Measurements from ENCODE around the gene FKBP5.
"Not testable (repeated sequence)": the region's sequence is repeated elsewhere in the genome, so short reads cannot be mapped to it uniquely, and the experiment has no call there.

The FKBP5 gene

DNA sequence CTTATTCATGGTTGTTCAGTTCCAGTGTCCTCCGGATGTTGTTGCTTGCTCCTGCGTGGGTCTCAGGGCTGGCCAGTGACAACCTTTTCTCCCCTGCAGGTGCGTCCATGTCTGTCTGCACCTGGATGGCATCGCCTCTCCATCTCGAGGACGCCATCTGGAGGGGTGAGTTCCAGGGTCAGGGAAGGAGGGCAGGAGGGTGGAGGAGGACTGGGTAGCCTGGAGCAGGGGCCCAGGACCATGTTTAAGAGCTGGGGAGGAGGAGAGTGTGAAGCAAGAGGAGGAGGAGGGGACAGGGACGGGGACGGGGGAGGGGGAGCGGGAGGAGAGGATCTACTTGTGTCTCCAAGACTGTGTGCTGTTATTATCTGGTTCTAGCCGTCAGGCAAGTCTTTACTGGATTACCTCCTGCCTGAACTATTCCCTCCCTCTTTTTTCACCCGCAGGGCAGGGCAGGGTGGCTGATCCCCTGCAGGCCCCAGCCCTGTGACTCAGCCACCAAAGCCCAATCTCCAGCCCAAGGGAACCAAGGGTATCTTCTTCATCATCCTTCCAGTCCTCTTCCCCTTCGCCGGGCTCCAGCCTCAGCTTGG lies 143.8 kb downstream of the FKBP5 start:
- DNase-seq (ENCODE audit: low read depth in 3 of 3): no peak

DNA sequence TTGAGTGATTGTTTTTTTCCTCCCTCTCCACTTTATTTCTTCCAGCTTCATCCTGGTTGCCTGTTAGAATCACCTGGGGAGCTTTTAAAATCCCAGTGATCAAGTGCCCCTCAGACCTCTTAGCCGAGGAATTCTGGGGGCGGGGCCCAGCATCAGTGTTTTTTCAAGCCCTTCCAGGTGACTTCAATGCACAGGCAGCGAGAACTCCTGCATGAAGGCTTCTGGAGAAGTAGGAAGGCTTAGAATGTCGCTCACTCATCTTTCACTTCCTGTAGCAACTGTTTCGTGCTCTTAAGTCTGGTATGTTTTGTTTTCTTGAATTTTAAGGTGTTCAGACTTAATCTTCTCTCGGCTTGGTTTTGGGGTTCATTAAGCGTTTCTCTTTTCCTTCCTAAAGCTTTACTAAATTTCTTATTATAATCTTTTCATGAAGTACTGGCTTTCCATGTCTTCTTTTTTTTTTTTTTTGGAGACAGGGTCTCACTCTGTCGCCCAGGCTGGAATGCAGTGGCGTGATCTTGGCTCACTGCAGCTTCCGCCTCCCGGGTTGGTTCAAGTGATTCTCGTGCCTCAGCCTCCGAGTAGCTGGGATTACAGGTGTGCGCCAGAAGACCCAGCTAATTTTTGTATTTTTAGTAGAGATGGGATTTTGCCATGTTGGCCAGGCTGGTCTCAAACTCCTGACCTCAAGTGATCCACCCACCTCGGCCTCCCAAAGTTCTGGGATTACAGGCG lies 145.1 kb downstream of the FKBP5 start:
- DNase-seq (ENCODE audit: low read depth in 3 of 3): no peak

DNA sequence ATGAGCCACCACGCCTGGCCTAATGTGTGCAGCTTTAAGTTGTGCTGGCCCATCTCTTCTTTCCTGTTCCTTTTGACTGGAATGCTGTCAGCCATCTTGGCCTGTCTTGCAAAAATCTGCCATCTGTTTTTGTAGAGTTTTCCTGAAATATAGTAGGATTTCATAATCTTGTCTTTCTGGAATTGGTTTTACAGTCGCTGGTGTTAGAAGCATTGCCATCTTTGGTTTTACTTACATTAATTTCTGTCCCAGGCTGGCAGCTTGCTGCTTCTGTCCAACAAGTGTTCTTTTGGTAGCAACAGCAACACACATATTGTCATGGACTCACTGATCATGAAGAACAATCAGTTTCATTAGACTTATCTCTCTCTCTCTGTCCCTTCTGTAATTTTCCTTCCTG lies 146.9 kb downstream of the FKBP5 start:
- no peak for DNase-seq (ENCODE audit: low read depth in 3 of 3)

DNA sequence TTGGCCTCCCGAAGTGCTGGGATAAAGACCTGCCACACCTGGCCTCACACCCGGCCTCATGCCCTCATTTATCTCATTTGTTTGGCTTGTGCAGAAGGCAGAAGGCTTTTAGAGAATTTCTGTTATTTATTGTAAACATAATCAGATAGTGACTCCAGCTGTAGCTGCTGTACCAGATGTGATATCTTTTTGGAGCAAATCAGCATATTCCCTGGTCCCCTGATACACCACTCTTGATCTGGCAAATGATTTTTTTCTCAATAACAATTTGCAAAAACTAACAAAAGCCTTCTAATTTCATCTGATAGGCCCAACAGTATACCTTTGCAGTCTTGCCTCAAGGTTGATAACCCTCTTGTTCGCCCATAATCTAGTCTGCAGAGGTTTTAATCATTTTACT lies 149.5 kb downstream of the FKBP5 start:
- DNase-seq (ENCODE audit: low read depth in 3 of 3): no peak

GRCh38 chr6:35535847-35536246 lies 152.9 kb downstream of the FKBP5 start:
- not testable (repeated sequence) for DNase-seq (ENCODE audit: low read depth in 3 of 3)

DNA sequence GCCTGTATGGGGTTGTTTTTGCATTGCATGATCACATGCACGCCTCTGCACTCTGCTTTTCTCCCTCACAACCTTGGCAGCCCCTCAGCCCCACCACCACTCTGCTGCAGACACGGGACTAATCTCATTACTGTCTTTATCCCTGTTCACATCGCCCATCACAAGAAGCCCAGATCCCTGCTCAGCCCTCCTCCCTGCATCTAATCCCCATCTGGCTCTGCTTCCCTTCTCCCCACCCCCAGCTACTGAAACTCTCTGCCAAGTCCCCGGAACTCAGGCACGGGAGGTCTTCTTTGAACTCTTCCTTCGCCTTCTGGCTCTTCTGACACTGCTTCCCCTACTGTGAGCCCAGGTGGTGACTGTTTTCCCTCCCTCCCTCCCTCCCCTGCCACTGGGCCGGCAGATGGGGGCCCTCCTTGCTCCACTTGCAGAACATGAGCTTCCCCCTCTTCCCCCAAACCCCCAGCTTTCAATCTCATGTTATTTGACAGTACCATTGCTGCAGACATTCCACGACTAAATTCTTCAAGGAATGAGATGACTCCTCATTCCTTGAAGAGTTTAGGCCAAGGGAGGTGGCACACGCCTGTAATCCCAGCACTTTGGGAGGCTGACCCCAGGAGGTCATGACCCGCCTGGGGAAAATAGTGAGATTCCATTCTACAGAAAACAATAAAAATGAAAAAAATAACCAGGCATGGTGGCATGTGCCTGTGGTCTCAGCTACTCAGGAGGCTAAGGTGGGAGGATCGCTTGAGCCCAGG lies 154.1 kb downstream of the FKBP5 start:
- no peak for DNase-seq (ENCODE audit: low read depth in 3 of 3)

GRCh38 chr6:35533981-35534380 lies 154.7 kb downstream of the FKBP5 start:
- DNase-seq (ENCODE audit: low read depth in 3 of 3): no peak

GRCh38 chr6:35532126-35532525 lies 156.6 kb downstream of the FKBP5 start:
- DNase-seq (ENCODE audit: low read depth in 3 of 3): no peak

GRCh38 chr6:35524380-35525020 lies 164.2 kb downstream of the FKBP5 start:
- DNase-seq (ENCODE audit: low read depth in 3 of 3): no peak
